Measurements from ENCODE around the gene AKAP8. TPM values are rescaled to one million over a fixed set of nuclear protein-coding genes. Genes with fewer than 3 reads are reported as not detected.

AKAP8 gene
- total and polyA plus RNA-seq, 2 of the 4 experiments (the other 2 are of a cell fraction): 12.2 to 13.4 TPM

DNA sequence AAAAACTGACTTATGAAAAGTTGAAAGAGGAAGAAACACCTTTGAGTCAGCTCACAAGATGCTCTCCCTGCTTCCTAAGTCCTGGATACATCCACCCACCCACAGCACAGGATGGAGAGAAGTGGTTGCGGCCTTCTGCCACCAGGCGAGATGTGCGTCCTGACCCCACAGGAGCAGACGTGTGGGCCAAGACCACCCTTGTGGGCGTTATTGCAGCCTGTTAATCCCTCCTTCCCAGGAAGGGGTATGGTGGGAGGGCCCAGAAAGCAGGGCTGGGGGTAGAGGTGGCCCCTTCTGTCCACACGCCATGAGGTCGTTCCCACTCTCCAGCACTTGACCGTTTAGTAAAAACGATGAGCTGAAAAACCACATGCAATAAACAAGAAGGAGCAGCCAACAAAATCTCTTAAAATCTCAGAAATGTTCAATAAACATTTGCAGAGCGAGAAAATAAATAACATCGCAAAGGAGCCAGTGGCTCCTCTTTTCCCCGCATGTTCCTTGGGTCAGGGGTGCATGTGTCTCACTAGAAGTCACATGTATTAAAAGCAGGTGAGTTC is 41.6 kb upstream of the AKAP8 start:
- H3K9me1 ChIP-seq (ENCODE audit: insufficient read depth, low read length): peaks cover 11% of the 10 kb centered on the region
- H3K4me2 ChIP-seq (ENCODE audit: low read depth, low read length): peak overlapping the region; percentile 44; the same call in 1 of the 2 replicates
- no peak overlapping the region for H2BK15ac ChIP-seq (ENCODE audit: low read depth, low read length)
- TF ChIP-seq BHLHE40 (IDR thresholded peaks at IDR 0.05; ENCODE audit: low read depth, low read length): no peak
- no peak for TF ChIP-seq CHD1 (IDR thresholded peaks at IDR 0.05; ENCODE audit: low read depth, low read length)
- ChIA-PET CTCF (interaction anchor here (0.5 kb wide), 1 partner anchor 9 kb away, joined by 3 read pairs; no protein-coding TSS in a partner anchor), POLR2A (ENCODE audit: unreplicated experiment) (interaction anchor here (0.6 to 0.9 kb wide), 2 partner anchors 11 to 313 kb away, joined by 3 read pairs; no protein-coding TSS in a partner anchor)
- DNase-seq: peak; percentile 37
- no peak overlapping the region for H2AFZ ChIP-seq (replicated peaks; ENCODE audit: low read length, poor library complexity)
- intact Hi-C loops (cut with micrococcal nuclease) (no loop called here), dilution Hi-C loops (cut with HindIII; ENCODE audit: low sequenced_read_pairs, unreplicated experiment) (no loop called here), in situ Hi-C loops (cut with MboI; ENCODE audit: low sequenced_read_pairs) (loop anchor here (25.0 kb wide), 1 partner anchor 766 kb away; the partner anchor contains the start of genes AP1M1 and FAM32A)
- H3K79me1 ChIP-seq (ENCODE audit: low read depth in 1 of 2, low read length in 2 of 2): peaks cover 5 to 31% of the 10 kb centered on the region in 2 experiments; a peak in 2 of 4 replicates
- peaks cover 45% of the 10 kb centered on the region for H4K20me1 ChIP-seq (ENCODE audit: insufficient read depth, low read length)
- no peak overlapping the region for H4K91ac ChIP-seq (ENCODE audit: insufficient read depth, low read depth, low read length)
- no peak overlapping the region; the same call in 1 of the 2 replicates for H3K18ac ChIP-seq (ENCODE audit: low read depth, low read length)
- H2BK120ac ChIP-seq (ENCODE audit: low read depth, low read length): no peak overlapping the region
- H3K23ac ChIP-seq (ENCODE audit: low read depth, low read length): no peak overlapping the region
- peaks cover 12% of the 10 kb centered on the region for H3K4me1 ChIP-seq (ENCODE audit: control insufficient read depth, insufficient read depth, low read length)
- no peak overlapping the region for H2AK9ac ChIP-seq (replicated peaks; ENCODE audit: low read depth, low read length, poor library complexity)
- H3K27ac ChIP-seq (ENCODE audit: insufficient read depth, low read length): peak overlapping the region; percentile 72; the same call in 1 of the 2 replicates
- no peak overlapping the region for H3K4ac ChIP-seq (ENCODE audit: low read depth, low read length)
- H3K56ac ChIP-seq (ENCODE audit: extremely low read depth, insufficient read depth, low read length): no peak overlapping the region
- peaks cover 39% of the 10 kb centered on the region for H3K36me3 ChIP-seq (ENCODE audit: control insufficient read depth, insufficient read depth, low read length)
- H3K4me3 ChIP-seq (ENCODE audit: insufficient read depth, low read depth, low read length): no peak overlapping the region
- no TSS peak for BruUV-seq (replicated peaks)
- no peak overlapping the region for H2AK5ac ChIP-seq (ENCODE audit: low read depth, low read length)
- H3K9ac ChIP-seq (ENCODE audit: low read depth, low read length): no peak overlapping the region
- H3K27me3 ChIP-seq (ENCODE audit: control insufficient read depth, insufficient read depth, low read length): no peaks in the 10 kb centered on the region
- peak overlapping the region in 1 of 2 experiments; percentile 17; a peak in 1 of 4 replicates for H4K8ac ChIP-seq (ENCODE audit: low read depth in 2 of 2, low read length in 2 of 2)
- no peak overlapping the region for H2BK20ac ChIP-seq (ENCODE audit: low read depth, low read length)
- ATAC-seq (ENCODE audit: low read depth): no peak
- whole genome bisulfite sequencing, 2 experiments (ENCODE audit: extremely low coverage in 2 of 2, insufficient read length in 1 of 2): 40% methylated on average over 1 of the region's 12 CpGs; no CpG with 5 or more reads in 1 of the 2 experiments
- H2BK5ac ChIP-seq (ENCODE audit: low read depth, low read length, poor library complexity, severe bottlenecking): no peak overlapping the region
- H3K9me3 ChIP-seq (ENCODE audit: control insufficient read depth, insufficient read depth, low read length): peaks cover 5% of the 10 kb centered on the region; the same call in 1 of the 2 replicates
- H4K5ac ChIP-seq (ENCODE audit: low read depth, low read length): no peak overlapping the region
- no peak overlapping the region for H3K14ac ChIP-seq (replicated peaks; ENCODE audit: low read depth, low read length)

Measured in IMR-90 (cell line).